Hepatocyte (in vitro differentiated cells): ENCODE results near the gene SASH3. TPM values are rescaled to one million over a fixed set of nuclear protein-coding genes. Genes with fewer than 3 reads are reported as not detected.

Experiments used
- DNase-seq: peaks from one replicate; pipeline ENCODE4 v3.0.0-alpha.2; 2016; ENCODE audit warnings: low spot score
- H2AFZ ChIP-seq: fragments of 200-600 bp; sonication (generic); 2 replicates; pipeline ENCODE4 v1.6.0; 2016; ENCODE audit warnings: antibody characterized with exemption, mild to moderate bottlenecking
- H3K27ac ChIP-seq: fragments of 200-600 bp; sonication (generic); 2 replicates; pipeline ENCODE4 v1.5.1; 2016; ENCODE audit warnings: mild to moderate bottlenecking
- H3K27me3 ChIP-seq: fragments of 200-600 bp; sonication (generic); 2 replicates; pipeline ENCODE4 v1.6.1; 2016
- H3K36me3 ChIP-seq: fragments of 200-600 bp; sonication (generic); replicated peaks from 2 replicates; pipeline ENCODE4 v1.5.1; 2016; ENCODE audit warnings: low read depth; ENCODE audit not compliant: insufficient read depth
- H3K4me1 ChIP-seq: fragments of 200-600 bp; sonication (generic); 2 replicates; pipeline ENCODE4 v1.5.1; 2016; ENCODE audit warnings: mild to moderate bottlenecking, moderate library complexity; ENCODE audit not compliant: insufficient read depth
- H3K4me2 ChIP-seq: fragments of 200-600 bp; sonication (generic); 2 replicates; pipeline ENCODE4 v1.6.0; 2016
- H3K4me3 ChIP-seq: fragments of 200-600 bp; sonication (generic); 2 replicates; pipeline ENCODE4 v1.5.1; 2016; ENCODE audit warnings: mild to moderate bottlenecking
- H3K79me2 ChIP-seq: fragments of 200-600 bp; sonication (generic); 2 replicates; pipeline ENCODE4 v1.6.0; 2017; ENCODE audit warnings: mild to moderate bottlenecking
- H3K9me2 ChIP-seq: fragments of 200-600 bp; sonication (generic); replicated peaks from 2 replicates; pipeline ENCODE4 v1.6.0; 2017; ENCODE audit warnings: mild to moderate bottlenecking; ENCODE audit not compliant: insufficient read depth
- H3K9me3 ChIP-seq: fragments of 200-600 bp; sonication (generic); 2 replicates; pipeline ENCODE4 v1.5.1; 2016; ENCODE audit warnings: low read depth, mild to moderate bottlenecking
- H4K20me1 ChIP-seq: fragments of 200-600 bp; sonication (generic); 2 replicates; pipeline ENCODE4 v1.6.0; 2016; ENCODE audit warnings: mild to moderate bottlenecking; ENCODE audit not compliant: insufficient read depth, poor library complexity, severe bottlenecking
- EZH2 ChIP-seq: fragments of 200-600 bp; sonication (generic); IDR thresholded peaks from 2 replicates; pipeline ENCODE4 v1.6.1; 2016; ENCODE audit warnings: antibody characterized with exemption, mild to moderate bottlenecking, borderline replicate concordance
- EZH2phosphoT487 ChIP-seq: fragments of 200-600 bp; sonication (generic); IDR thresholded peaks from one replicate; pipeline ENCODE4 v1.6.1; 2018; ENCODE audit warnings: antibody characterized with exemption, mild to moderate bottlenecking, low read depth, moderate library complexity; ENCODE audit not compliant: unreplicated experiment, severe bottlenecking
- WGBS: methylation state at CpG from one replicate; pipeline ENCODE4 v1.1.6; 2016; ENCODE audit warnings: low lambda C conversion rate; ENCODE audit errors: missing lambda C conversion rate; 5-methylcytosine and 5-hydroxymethylcytosine counted together
- polyA plus RNA-seq: library from polyadenylated mRNA; unstranded; fragments of >200 nt; fragmentation: Nextera tagmentation; extraction: Ambion mirVana; gene quantifications from 2 replicates; pipeline ENCODE4 v1.2.1, GENCODE V29; 2016
- total RNA-seq: library from RNA; depleted of rRNA; stranded (reverse); fragments of >200 nt; gene quantifications from 2 replicates; pipeline ENCODE4 v1.2.3, GENCODE V29; 2014
- TF ChIP-seq, protein P1 (sequence below): fragments of 200-600 bp; sonication (generic); IDR thresholded peaks from 2 replicates; pipeline ENCODE4 v1.5.1; 2016; ENCODE audit warnings: antibody characterized with exemption, mild to moderate bottlenecking; ENCODE audit not compliant: poor library complexity

SASH3 gene
- total and polyA plus RNA-seq, 2 experiments from 2014 or later: 0.31 to 0.67 TPM

DNA sequence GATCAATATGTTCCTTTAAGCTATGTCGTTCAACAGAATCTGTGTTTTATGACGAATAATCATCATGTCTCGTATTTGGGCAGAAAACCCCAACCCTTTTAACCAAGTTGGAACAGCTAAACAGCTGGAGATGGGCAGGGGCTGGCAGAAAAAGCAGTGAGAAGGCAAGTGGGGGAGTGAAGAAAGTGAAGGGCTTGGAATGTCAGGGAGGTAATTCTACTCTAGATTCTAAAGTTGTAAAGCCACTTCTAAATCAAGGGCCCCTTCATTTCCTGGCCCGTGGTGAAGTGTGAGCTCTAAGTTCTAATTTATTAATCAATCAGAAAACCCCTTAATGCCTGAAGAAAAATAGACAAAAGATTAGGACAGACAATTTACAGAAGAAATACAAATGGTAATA lies 20.4 kb downstream of the SASH3 start:
- Histone ChIP-seq H3K9me2 (no peaks in the 10 kb centered on the region), H3K4me1 (no peaks in the 10 kb centered on the region), H3K36me3 (no peaks in the 10 kb centered on the region), H4K20me1 (no peaks in the 10 kb centered on the region), H3K27me3 (no peaks in the 10 kb centered on the region), H3K9me3 (no peaks in the 10 kb centered on the region), H3K27ac (no peak overlapping the region), H3K4me2 (no peak overlapping the region), H2AFZ (no peak overlapping the region), H3K79me2 (no peaks in the 10 kb centered on the region), H3K4me3 (no peak overlapping the region)
- no peak for TF ChIP-seq EZH2phosphoT487
- TF ChIP-seq EZH2: no peak
- TF ChIP-seq, protein P1, sequence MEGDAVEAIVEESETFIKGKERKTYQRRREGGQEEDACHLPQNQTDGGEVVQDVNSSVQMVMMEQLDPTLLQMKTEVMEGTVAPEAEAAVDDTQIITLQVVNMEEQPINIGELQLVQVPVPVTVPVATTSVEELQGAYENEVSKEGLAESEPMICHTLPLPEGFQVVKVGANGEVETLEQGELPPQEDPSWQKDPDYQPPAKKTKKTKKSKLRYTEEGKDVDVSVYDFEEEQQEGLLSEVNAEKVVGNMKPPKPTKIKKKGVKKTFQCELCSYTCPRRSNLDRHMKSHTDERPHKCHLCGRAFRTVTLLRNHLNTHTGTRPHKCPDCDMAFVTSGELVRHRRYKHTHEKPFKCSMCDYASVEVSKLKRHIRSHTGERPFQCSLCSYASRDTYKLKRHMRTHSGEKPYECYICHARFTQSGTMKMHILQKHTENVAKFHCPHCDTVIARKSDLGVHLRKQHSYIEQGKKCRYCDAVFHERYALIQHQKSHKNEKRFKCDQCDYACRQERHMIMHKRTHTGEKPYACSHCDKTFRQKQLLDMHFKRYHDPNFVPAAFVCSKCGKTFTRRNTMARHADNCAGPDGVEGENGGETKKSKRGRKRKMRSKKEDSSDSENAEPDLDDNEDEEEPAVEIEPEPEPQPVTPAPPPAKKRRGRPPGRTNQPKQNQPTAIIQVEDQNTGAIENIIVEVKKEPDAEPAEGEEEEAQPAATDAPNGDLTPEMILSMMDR: no peak
- WGBS: 70% methylated on average over 4 of the region's 4 CpGs
- no peak for DNase-seq

DNA sequence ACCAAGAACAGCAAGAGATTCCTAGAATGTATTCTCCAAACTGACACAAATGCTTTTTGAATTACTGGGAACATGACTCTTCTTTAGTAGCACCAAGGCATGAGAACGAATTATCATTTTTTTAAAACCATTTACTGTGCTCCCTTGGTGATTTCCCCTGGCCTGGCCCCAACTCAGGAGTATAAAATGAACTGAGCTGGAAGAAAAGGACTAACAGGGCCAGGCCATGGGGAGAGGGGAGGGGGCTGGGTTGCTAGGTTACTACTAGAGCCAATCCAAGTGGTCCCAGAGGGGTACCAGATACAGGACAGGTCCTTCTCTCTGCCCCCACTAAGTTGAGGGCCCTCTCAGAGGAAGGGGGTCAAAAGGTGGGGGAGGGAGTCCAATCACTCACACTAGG lies 23.1 kb downstream of the SASH3 start:
- Histone ChIP-seq H3K36me3 (no peaks in the 10 kb centered on the region), H3K4me3 (no peak overlapping the region), H3K4me2 (no peak overlapping the region), H3K4me1 (no peaks in the 10 kb centered on the region), H3K9me3 (no peaks in the 10 kb centered on the region), H3K9me2 (no peaks in the 10 kb centered on the region), H3K27me3 (no peaks in the 10 kb centered on the region), H3K79me2 (no peaks in the 10 kb centered on the region), H3K27ac (no peak overlapping the region), H4K20me1 (no peaks in the 10 kb centered on the region), H2AFZ (no peak overlapping the region)
- TF ChIP-seq EZH2phosphoT487: no peak
- no peak for TF ChIP-seq EZH2
- TF ChIP-seq, protein P1: no peak
- WGBS: 33% methylated on average over 1 of the region's 1 CpG
- no peak for DNase-seq

DNA sequence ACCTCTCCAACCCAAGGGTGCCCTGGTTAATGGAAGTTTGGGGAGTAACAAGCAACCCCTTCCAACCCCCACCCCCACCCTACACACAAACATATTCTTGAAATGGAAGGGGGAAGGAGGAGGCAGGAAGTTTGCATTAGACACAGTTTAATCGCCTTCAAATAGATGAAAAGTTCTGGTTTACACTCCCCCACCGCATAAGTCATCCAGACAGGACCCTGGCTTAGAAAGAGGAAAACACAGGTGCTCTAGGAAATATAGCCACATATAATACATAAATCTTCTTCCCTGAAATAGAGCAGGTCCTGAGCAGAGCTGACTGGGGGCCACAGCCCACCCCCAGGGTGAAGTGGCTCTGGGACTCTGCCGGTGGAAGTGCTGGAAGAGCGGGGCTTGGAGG lies 25.1 kb downstream of the SASH3 start:
- Histone ChIP-seq H3K9me3 (no peaks in the 10 kb centered on the region), H3K27me3 (no peaks in the 10 kb centered on the region), H3K27ac (no peak overlapping the region), H3K4me3 (no peak overlapping the region), H3K4me1 (no peaks in the 10 kb centered on the region), H4K20me1 (no peaks in the 10 kb centered on the region), H3K4me2 (no peak overlapping the region), H3K79me2 (no peaks in the 10 kb centered on the region), H2AFZ (no peak overlapping the region), H3K9me2 (no peaks in the 10 kb centered on the region), H3K36me3 (no peaks in the 10 kb centered on the region)
- no peak for TF ChIP-seq EZH2
- TF ChIP-seq, protein P1: no peak
- no peak for TF ChIP-seq EZH2phosphoT487
- whole genome bisulfite sequencing: 90% methylated on average over 4 of the region's 4 CpGs
- no peak for DNase-seq
